DOHH2 (cell line): ENCODE data around the gene GUK1.

Experiments used
- H3F3A ChIP-seq: fragments of 200-600 bp; sonication (generic), shearing (Covaris generic); 2 replicates; pipeline ENCODE4 v1.6.0; 2016; ENCODE audit warnings: antibody characterized with exemption, mild to moderate bottlenecking; ENCODE audit not compliant: control insufficient read depth, insufficient read depth
- H3K27ac ChIP-seq: fragments of 200-600 bp; sonication (generic); 2 replicates; pipeline ENCODE4 v1.5.1; 2014; ENCODE audit warnings: low read depth, mild to moderate bottlenecking, low read length, moderate library complexity
- H3K27me3 ChIP-seq: fragments of 200-600 bp; sonication (generic); 2 replicates; pipeline ENCODE4 v1.6.1; 2014; ENCODE audit warnings: mild to moderate bottlenecking, low read length, mixed read lengths; ENCODE audit not compliant: control insufficient read depth
- H3K36me3 ChIP-seq: fragments of 200-600 bp; sonication (generic); 2 replicates; pipeline ENCODE4 v1.6.1; 2014; ENCODE audit warnings: mild to moderate bottlenecking, low read length, moderate library complexity, mixed read lengths; ENCODE audit not compliant: control insufficient read depth
- H3K4me1 ChIP-seq: fragments of 200-600 bp; sonication (generic); 2 replicates; pipeline ENCODE4 v1.6.1; 2014; ENCODE audit warnings: mild to moderate bottlenecking, low read length, mixed read lengths; ENCODE audit not compliant: control insufficient read depth
- H3K4me2 ChIP-seq: fragments of 200-600 bp; sonication (generic); 2 replicates; pipeline ENCODE4 v1.6.0; 2014; ENCODE audit warnings: mild to moderate bottlenecking, low read length, moderate library complexity
- H3K4me3 ChIP-seq: fragments of 200-600 bp; sonication (generic); 2 replicates; pipeline ENCODE4 v1.5.1; 2014; ENCODE audit warnings: mild to moderate bottlenecking, low read length, mixed read lengths
- H3K79me2 ChIP-seq: fragments of 200-600 bp; sonication (generic); 2 replicates; pipeline ENCODE4 v1.6.1; 2014; ENCODE audit warnings: mild to moderate bottlenecking, low read length, mixed read lengths; ENCODE audit not compliant: control insufficient read depth
- H3K9me2 ChIP-seq: fragments of 200-600 bp; sonication (generic); replicated peaks from 2 replicates; pipeline ENCODE4 v1.6.1; 2014; ENCODE audit warnings: mild to moderate bottlenecking, low read length, mixed read lengths; ENCODE audit not compliant: control insufficient read depth
- H3K9me3 ChIP-seq: fragments of 200-600 bp; sonication (generic); 2 replicates; pipeline ENCODE4 v1.6.1; 2014; ENCODE audit warnings: antibody characterized with exemption, low read length, mixed read lengths; ENCODE audit not compliant: control insufficient read depth, insufficient read depth
- H4K20me1 ChIP-seq: fragments of 200-600 bp; sonication (generic); 2 replicates; pipeline ENCODE4 v1.6.0; 2014; ENCODE audit warnings: low read depth, mild to moderate bottlenecking, antibody characterized with exemption, low read length, moderate library complexity; ENCODE audit not compliant: control insufficient read depth, insufficient read depth
- CTCF ChIP-seq: fragments of 200-600 bp; sonication (generic); IDR thresholded peaks from one replicate; pipeline ENCODE4 v1.5.1; 2014; ENCODE audit warnings: antibody characterized with exemption, mild to moderate bottlenecking, low read depth, low read length; ENCODE audit not compliant: poor library complexity, severe bottlenecking
- EZH2phosphoT487 ChIP-seq: fragments of 200-600 bp; sonication (generic); IDR thresholded peaks from 2 replicates; pipeline ENCODE4 v1.6.1; 2017; ENCODE audit warnings: borderline replicate concordance, mild to moderate bottlenecking, antibody characterized with exemption, low read length, moderate library complexity, mixed read lengths

The GUK1 gene

GRCh38 chr1:228092342-228093049, 47.6 kb upstream of the GUK1 start:
- H4K20me1 ChIP-seq: peaks cover 33% of the 10 kb centered on the region
- H3K9me2 ChIP-seq: no peaks in the 10 kb centered on the region
- TF ChIP-seq CTCF: no peak
- no peak for TF ChIP-seq EZH2phosphoT487
- H3K4me3 ChIP-seq: no peak overlapping the region
- H3K4me1 ChIP-seq: peaks cover 4% of the 10 kb centered on the region; the same call in 1 of the 2 replicates
- H3K36me3 ChIP-seq: peaks cover 100% of the 10 kb centered on the region
- peaks cover 3% of the 10 kb centered on the region; the same call in 1 of the 2 replicates for H3F3A ChIP-seq
- peaks cover 41% of the 10 kb centered on the region for H3K9me3 ChIP-seq
- no peak overlapping the region for H3K4me2 ChIP-seq
- no peaks in the 10 kb centered on the region for H3K27me3 ChIP-seq
- no peak overlapping the region for H3K27ac ChIP-seq
- peaks cover 100% of the 10 kb centered on the region for H3K79me2 ChIP-seq

- H3K4me2 ChIP-seq: no peak overlapping the region
- H3K4me3 ChIP-seq: no peak overlapping the region
- H3F3A ChIP-seq: peaks cover 5% of the 10 kb centered on the region; the same call in 1 of the 2 replicates
- peaks cover 29% of the 10 kb centered on the region for H4K20me1 ChIP-seq
- no peak overlapping the region for H3K27ac ChIP-seq
- no peaks in the 10 kb centered on the region for H3K9me2 ChIP-seq
- H3K36me3 ChIP-seq: peaks cover 100% of the 10 kb centered on the region
- no peak for TF ChIP-seq EZH2phosphoT487
- TF ChIP-seq CTCF: no peak
- no peaks in the 10 kb centered on the region; the same call in 1 of the 2 replicates for H3K4me1 ChIP-seq
- peaks cover 41% of the 10 kb centered on the region for H3K9me3 ChIP-seq
- peaks cover 99% of the 10 kb centered on the region for H3K79me2 ChIP-seq
- no peaks in the 10 kb centered on the region for H3K27me3 ChIP-seq
These were observed 46.8 kb upstream of the GUK1 start for GRCh38 chr1:228093050-228093906.

- peaks cover 99% of the 10 kb centered on the region for H3K36me3 ChIP-seq
These were observed 45.6 kb upstream of the GUK1 start for GRCh38 chr1:228094432-228095016.

More at GRCh38 chr1:228094432-228095016, 45.6 kb upstream of the GUK1 start:
- Histone ChIP-seq H3K9me3 (peaks cover 41% of the 10 kb centered on the region), H3F3A (peaks cover 7% of the 10 kb centered on the region; the same call in 1 of the 2 replicates), H3K9me2 (no peaks in the 10 kb centered on the region), H3K4me3 (no peak overlapping the region), H4K20me1 (peaks cover 20% of the 10 kb centered on the region), H3K27me3 (no peaks in the 10 kb centered on the region), H3K4me2 (no peak overlapping the region), H3K27ac (no peak overlapping the region), H3K79me2 (peaks cover 95% of the 10 kb centered on the region), H3K4me1 (no peaks in the 10 kb centered on the region)
- TF ChIP-seq EZH2phosphoT487 (no peak), CTCF (no peak)
